Measurements from ENCODE around the gene CARNS1.
"Not testable (repeated sequence)": the region's sequence is repeated elsewhere in the genome, so short reads cannot be mapped to it uniquely, and the experiment has no call there.

Gene CARNS1

DNA sequence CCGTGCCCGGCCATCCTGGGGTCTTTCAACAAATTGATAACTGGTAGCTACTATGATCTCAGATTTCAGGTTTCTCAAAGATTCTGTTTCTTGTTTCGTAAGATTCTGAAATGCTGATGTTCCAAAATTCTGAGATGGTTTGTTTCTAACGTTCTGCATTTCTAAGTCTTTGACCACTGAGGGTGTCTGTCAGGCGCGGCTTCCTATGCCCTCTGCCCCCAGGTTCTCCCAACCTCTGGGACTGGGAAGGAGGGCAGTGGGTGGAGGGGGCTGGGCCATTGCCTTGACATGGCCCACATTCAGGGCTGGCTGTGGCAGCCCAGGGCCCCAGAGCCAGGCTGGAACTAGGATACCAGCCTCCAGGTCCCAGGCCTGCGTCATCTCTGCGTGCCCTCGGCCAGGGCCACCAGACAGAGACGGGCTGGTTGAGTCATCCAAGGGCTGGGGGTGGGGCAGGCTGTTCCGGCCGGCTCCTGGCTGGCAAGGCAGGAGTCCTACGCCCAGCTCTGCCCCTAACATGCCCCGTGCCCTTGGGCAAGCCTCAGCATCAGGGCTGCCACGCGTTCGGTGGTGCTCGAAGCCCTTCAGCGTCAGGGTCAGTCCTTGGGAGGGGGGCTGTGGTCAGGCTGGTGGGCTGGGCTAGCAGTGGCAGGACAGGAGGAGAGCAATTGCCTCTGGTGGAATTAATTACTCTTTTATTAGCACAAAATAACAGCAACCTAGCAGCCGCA, 48.4 kb downstream of the CARNS1 start:
- DNase-seq (ENCODE audit: low read depth): no peak
- TF ChIP-seq, protein P1, sequence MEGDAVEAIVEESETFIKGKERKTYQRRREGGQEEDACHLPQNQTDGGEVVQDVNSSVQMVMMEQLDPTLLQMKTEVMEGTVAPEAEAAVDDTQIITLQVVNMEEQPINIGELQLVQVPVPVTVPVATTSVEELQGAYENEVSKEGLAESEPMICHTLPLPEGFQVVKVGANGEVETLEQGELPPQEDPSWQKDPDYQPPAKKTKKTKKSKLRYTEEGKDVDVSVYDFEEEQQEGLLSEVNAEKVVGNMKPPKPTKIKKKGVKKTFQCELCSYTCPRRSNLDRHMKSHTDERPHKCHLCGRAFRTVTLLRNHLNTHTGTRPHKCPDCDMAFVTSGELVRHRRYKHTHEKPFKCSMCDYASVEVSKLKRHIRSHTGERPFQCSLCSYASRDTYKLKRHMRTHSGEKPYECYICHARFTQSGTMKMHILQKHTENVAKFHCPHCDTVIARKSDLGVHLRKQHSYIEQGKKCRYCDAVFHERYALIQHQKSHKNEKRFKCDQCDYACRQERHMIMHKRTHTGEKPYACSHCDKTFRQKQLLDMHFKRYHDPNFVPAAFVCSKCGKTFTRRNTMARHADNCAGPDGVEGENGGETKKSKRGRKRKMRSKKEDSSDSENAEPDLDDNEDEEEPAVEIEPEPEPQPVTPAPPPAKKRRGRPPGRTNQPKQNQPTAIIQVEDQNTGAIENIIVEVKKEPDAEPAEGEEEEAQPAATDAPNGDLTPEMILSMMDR (IDR thresholded peaks at IDR 0.05; ENCODE audit: low read depth, low read length, missing control alignments): no peak
- in situ Hi-C loops (cut with HindIII; ENCODE audit: low sequenced_read_pairs): no loop called here
- H3K4me3 ChIP-seq (ENCODE audit: low read depth, low read length): peak overlapping the region; percentile 54

DNA sequence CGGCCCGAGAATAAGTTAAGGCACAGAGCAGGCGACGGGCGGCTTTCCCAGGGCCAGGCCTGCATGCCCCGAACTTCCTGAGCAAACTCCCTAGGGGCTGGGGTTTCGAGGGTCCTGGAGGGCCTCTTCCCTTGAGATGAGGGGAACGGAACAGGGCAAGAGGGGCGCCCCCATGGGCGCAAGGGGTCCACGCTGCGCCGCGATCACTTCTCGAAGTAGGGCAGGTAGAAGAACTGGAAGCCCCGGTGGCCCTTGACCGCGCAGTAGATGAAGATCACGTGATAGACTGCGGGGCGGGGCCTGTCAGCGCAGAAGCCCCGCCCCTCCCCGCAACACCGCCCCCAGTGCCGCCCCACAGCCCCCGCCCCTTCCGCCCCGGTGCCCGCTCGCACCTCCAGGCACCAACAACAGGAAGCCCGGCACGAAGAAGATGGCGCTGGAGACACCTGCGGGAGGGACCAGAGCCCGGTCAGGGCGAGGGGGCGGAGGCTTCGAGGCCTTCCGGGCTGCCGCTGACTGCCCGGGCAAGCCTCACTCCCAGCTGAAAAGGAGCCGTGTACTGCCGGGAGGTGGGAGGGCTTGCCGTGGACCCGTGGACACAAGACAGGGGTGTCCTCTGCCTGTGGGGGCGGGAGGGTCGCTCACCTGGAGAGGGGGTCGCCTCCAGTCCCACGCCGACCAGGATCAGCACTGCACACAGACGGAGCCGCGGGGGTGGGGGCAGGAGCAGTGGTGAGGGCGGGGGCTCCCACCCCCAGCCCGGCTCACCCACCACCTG, 49.1 kb downstream of the CARNS1 start:
- in situ Hi-C loops (cut with HindIII; ENCODE audit: low sequenced_read_pairs): no loop called here
- TF ChIP-seq, protein P1 (IDR thresholded peaks at IDR 0.05; ENCODE audit: low read depth, low read length, missing control alignments): no peak

GRCh38 chr11:67465189-67465510, 49.7 kb downstream of the CARNS1 start:
- in situ Hi-C loops (cut with HindIII; ENCODE audit: low sequenced_read_pairs): no loop called here
- TF ChIP-seq, protein P1 (IDR thresholded peaks at IDR 0.05; ENCODE audit: low read depth, low read length, missing control alignments): no peak
- peak overlapping the region; percentile 54 for H3K4me3 ChIP-seq (ENCODE audit: low read depth, low read length)
- DNase-seq (ENCODE audit: low read depth): no peak

More for the DNA sequence above, 49.1 kb downstream of the CARNS1 start:
- no peak for DNase-seq (ENCODE audit: low read depth)
- H3K4me3 ChIP-seq (ENCODE audit: low read depth, low read length): peak overlapping the region; percentile 54

DNA sequence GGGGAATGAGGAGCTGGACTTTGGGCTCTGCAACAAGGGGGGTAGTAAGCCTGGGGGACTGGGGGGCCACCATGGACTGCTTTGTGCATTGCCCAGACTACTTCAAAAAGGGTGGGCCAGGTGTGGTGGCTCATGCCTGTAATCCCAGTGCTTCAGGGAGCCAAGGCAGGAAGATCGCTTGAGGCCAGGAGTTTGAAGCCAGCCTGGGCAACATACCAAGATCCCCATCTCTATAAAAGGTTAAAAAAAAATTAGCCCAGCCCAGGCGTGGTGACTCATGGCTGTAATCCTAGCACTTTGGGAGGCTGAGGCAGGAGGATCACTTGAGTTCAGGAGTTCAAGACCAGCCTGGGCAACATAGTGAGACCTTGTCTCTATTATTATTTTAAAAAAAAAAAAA, 50.1 kb downstream of the CARNS1 start:
- in situ Hi-C loops (cut with HindIII; ENCODE audit: low sequenced_read_pairs); DNase-seq (ENCODE audit: low read depth); H3K4me3 ChIP-seq (ENCODE audit: low read depth, low read length): not testable (repeated sequence)

GRCh38 chr11:67466367-67466766, 50.9 kb downstream of the CARNS1 start:
- TF ChIP-seq, protein P1 (IDR thresholded peaks at IDR 0.05; ENCODE audit: low read depth, low read length, missing control alignments): no peak
- no peak overlapping the region for H3K4me3 ChIP-seq (ENCODE audit: low read depth, low read length)
- in situ Hi-C loops (cut with HindIII; ENCODE audit: low sequenced_read_pairs): no loop called here
- DNase-seq (ENCODE audit: low read depth): no peak

DNA sequence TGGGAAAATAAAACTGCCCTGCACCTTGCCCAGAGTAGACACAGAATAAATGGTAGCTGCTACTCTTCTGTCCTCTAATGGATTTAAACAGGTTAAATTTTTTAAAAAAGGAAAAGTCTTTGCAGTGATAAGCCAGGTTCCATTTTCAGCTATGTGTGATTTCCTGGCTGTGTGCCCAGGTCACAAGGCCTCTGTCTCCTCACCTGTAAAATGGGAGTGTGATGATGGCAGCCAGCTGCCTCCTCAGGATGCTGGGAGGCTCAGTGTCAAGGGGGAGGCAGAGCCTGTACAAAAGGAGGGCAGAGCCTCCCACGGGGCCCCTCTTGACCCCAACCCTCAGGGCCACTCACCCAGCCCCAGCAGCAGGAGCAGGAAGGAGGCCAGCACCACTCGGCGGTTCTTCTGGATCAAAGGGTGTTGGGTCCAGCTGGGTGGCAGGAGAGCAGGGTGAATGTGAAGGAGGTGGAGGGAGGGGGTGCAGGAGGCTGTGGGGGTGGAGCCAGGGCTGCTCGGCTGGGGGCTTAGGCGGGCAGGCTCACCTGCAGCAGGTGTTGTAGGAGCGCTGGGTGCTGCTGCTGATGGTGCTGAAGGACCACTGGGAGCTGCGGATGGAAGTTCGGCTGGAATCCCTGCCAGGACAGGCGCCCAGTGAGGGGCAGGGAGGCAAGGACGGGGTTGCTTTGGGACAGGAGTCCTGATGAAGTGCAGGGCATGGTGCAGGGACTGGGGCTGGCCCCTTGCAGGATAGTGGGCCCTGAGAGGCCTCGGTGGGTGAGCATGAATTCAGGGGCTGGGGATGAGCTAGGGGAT, 51.7 kb downstream of the CARNS1 start:
- TF ChIP-seq, protein P1 (IDR thresholded peaks at IDR 0.05; ENCODE audit: low read depth, low read length, missing control alignments): no peak
- in situ Hi-C loops (cut with HindIII; ENCODE audit: low sequenced_read_pairs): no loop called here
- no peak overlapping the region for H3K4me3 ChIP-seq (ENCODE audit: low read depth, low read length)
- no peak for DNase-seq (ENCODE audit: low read depth)

All from astrocyte of the cerebellum (primary cell).